Activated CD8-positive, alpha-beta T cell treated with anti-CD3 and anti-CD28 coated beads for 36 hours (primary cell): ENCODE measurements around the gene B3GNT7. TPM values are rescaled to one million over a fixed set of nuclear protein-coding genes. Genes with fewer than 3 reads are reported as not detected.
"Not testable (repeated sequence)": the region's sequence is repeated elsewhere in the genome, so short reads cannot be mapped to it uniquely, and the experiment has no call there.

ENCODE experiments used
- ATAC-seq: fragments of 200-7000 bp; cut with Tn5 transposase; one replicate; pipeline ENCODE4 v1.10.0; 2021; ENCODE audit warnings: mild to moderate bottlenecking, moderate library complexity
- CTCF ChIA-PET: fragments of 350-600 bp; sonication (Branson Sonifier 250); formaldehyde crosslinking; loops from one replicate; lab custom pipeline; 2021; ENCODE audit warnings: antibody characterized with exemption; lab: Charles Lee
- POLR2A ChIA-PET: fragments of 350-600 bp; sonication (Branson Sonifier 250); formaldehyde crosslinking; loops from one replicate; lab custom pipeline; 2021; ENCODE audit warnings: antibody characterized with exemption; lab: Charles Lee
- DNase-seq: peaks from one replicate; pipeline ENCODE4 v3.0.0-alpha.2; 2020
- H3K27ac Mint-ChIP-seq: one replicate; pipeline ENCODE4 v1.8.0; 2021; ENCODE audit warnings: mild to moderate bottlenecking, mixed read lengths
- H3K27me3 Mint-ChIP-seq: one replicate; pipeline ENCODE4 v1.8.0; 2021; ENCODE audit warnings: mixed read lengths
- H3K36me3 Mint-ChIP-seq: one replicate; pipeline ENCODE4 v1.8.0; 2021; ENCODE audit warnings: low read depth, mixed read lengths
- H3K4me1 Mint-ChIP-seq: one replicate; pipeline ENCODE4 v1.8.0; 2021; ENCODE audit warnings: low read depth, mixed read lengths
- H3K4me3 Mint-ChIP-seq: one replicate; pipeline ENCODE4 v1.8.0; 2021; ENCODE audit warnings: mild to moderate bottlenecking, moderate library complexity, mixed read lengths
- H3K9me3 Mint-ChIP-seq: one replicate; pipeline ENCODE4 v1.8.0; 2021; ENCODE audit warnings: mixed read lengths
- intact Hi-C: fragments of 100-400 bp; cut with micrococcal nuclease; formaldehyde crosslinking; loops from one replicate; pipeline ENCODE4 v1.10.0; 2022
- total RNA-seq, 2 experiments: library from RNA; stranded (reverse); gene quantifications; one replicate each; pipeline ENCODE4 v1.2.3, GENCODE V29; 2021
- TF ChIP-seq, protein P1 (sequence below): fragments of 200-600 bp; IDR thresholded peaks from one replicate; pipeline ENCODE4 v1.8.0; 2022; ENCODE audit warnings: antibody characterized with exemption, mild to moderate bottlenecking

The B3GNT7 gene
- total RNA-seq, 2 experiments from 2014 or later, result 0.29 TPM; not detected in 1

DNA sequence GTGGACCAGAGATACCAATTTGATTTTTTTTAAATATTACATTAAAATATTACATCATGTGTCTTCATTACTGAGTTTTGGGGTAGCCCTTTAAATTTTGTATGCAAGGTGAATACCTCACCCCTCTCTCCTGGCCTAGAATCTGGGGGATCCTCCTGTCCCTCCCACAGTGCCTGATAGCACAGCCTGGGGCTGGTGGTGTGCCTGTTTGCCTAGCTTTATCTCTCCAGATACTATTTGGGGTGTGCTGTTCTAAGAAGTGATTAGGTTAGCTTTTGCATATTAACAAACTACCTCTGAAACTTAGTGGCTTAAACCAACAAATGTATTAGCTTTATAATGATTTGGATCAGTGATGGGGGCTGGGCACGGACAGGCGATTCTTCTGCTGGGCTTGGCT lies 20.7 kb upstream of the B3GNT7 start:
- Mint-ChIP-seq H3K27me3 (no peaks in the 10 kb centered on the region), H3K4me3 (no peak overlapping the region), H3K4me1 (no peaks in the 10 kb centered on the region), H3K27ac (no peak overlapping the region), H3K9me3 (no peaks in the 10 kb centered on the region), H3K36me3 (no peaks in the 10 kb centered on the region)
- POLR2A ChIA-PET, result no interaction called here
- ATAC-seq, result no peak
- intact Hi-C loops, result no loop called here
- CTCF ChIA-PET, result no interaction called here
- DNase-seq, result no peak
- TF ChIP-seq, protein P1, sequence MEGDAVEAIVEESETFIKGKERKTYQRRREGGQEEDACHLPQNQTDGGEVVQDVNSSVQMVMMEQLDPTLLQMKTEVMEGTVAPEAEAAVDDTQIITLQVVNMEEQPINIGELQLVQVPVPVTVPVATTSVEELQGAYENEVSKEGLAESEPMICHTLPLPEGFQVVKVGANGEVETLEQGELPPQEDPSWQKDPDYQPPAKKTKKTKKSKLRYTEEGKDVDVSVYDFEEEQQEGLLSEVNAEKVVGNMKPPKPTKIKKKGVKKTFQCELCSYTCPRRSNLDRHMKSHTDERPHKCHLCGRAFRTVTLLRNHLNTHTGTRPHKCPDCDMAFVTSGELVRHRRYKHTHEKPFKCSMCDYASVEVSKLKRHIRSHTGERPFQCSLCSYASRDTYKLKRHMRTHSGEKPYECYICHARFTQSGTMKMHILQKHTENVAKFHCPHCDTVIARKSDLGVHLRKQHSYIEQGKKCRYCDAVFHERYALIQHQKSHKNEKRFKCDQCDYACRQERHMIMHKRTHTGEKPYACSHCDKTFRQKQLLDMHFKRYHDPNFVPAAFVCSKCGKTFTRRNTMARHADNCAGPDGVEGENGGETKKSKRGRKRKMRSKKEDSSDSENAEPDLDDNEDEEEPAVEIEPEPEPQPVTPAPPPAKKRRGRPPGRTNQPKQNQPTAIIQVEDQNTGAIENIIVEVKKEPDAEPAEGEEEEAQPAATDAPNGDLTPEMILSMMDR, result no peak

- CTCF ChIA-PET, ATAC-seq, H3K4me1 Mint-ChIP-seq, POLR2A ChIA-PET, H3K9me3 Mint-ChIP-seq, DNase-seq, intact Hi-C loops, H3K27ac Mint-ChIP-seq, H3K36me3 Mint-ChIP-seq, H3K4me3 Mint-ChIP-seq, H3K27me3 Mint-ChIP-seq: not testable (repeated sequence)
These were observed 19.4 kb upstream of the B3GNT7 start for GRCh38 chr2:231375994-231376615.

DNA sequence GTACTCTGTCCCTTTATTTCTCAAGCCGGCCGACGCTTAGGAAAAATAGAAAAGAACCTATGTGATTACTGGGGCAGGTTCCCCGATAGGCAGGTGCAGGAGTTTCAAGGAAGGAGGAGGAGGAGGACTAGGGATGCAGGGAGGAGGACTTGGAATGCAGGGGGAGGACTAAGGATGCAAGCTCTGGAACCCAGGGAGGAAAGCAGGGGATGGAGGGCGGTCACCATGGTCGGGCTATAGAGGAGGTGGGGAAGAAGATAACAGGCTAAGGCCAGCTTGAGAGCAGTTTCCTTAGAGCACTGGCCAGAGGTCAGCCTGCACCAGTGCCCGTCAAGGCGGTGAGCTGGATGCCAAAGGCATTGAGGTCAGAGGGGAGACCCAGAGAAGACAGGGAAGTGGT lies 18.7 kb upstream of the B3GNT7 start:
- intact Hi-C loops, result no loop called here
- DNase-seq (no peak), ATAC-seq (no peak)
- Mint-ChIP-seq H3K4me1 (no peaks in the 10 kb centered on the region), H3K9me3 (no peaks in the 10 kb centered on the region), H3K27ac (no peak overlapping the region), H3K4me3 (no peak overlapping the region), H3K36me3 (no peaks in the 10 kb centered on the region), H3K27me3 (no peaks in the 10 kb centered on the region)
- POLR2A ChIA-PET, result interaction anchor here (0.6 kb wide), 1 partner anchor 38 kb away, joined by 3 read pairs; no protein-coding TSS in a partner anchor
- CTCF ChIA-PET, result no interaction called here
- TF ChIP-seq, protein P1, result no peak

DNA sequence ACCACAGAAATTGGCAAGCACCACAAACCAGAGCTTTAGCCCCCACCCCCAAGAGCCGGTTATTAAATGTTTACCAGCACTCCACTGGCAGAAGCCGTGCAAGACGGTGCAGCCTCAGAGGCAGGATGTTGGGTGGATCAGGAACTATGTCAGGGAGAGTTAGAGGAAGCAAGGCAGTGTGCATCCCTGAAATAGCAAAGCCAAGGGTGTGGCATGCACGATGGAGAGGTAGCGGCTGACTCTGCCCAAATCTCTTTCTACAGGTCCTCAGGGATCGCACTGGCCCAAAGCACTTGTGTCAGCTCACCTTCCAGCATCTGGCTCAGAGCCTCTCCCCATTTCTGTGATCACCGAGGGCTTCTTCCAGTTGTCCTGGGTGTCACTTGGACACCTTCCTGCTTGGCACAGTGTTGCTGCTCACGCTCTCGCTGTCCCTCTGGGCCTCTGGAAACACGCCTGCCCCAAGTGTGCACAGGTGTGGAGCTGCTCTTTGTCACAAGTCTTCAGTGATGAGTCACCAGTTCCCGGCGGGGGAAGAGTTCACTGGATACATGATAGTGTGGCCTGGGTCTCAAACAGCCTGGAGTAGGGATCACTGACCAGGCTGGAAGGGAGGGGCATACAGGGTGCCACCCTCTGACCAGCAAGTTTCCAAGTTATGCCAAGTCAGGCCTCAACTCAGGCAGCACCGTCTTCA lies 17.3 kb upstream of the B3GNT7 start:
- H3K4me1 Mint-ChIP-seq, result no peaks in the 10 kb centered on the region
- ATAC-seq (no peak), DNase-seq (no peak)
- TF ChIP-seq, protein P1, result no peak
- H3K27me3 Mint-ChIP-seq, result no peaks in the 10 kb centered on the region
- ChIA-PET CTCF (no interaction called here), POLR2A (interaction anchor here (0.7 kb wide), 1 partner anchor 72 kb away, joined by 3 read pairs; no protein-coding TSS in a partner anchor)
- H3K9me3 Mint-ChIP-seq, result no peaks in the 10 kb centered on the region
- intact Hi-C loops, result no loop called here
- no peak overlapping the region for H3K27ac Mint-ChIP-seq
- H3K4me3 Mint-ChIP-seq, result no peak overlapping the region
- H3K36me3 Mint-ChIP-seq, result no peaks in the 10 kb centered on the region

DNA sequence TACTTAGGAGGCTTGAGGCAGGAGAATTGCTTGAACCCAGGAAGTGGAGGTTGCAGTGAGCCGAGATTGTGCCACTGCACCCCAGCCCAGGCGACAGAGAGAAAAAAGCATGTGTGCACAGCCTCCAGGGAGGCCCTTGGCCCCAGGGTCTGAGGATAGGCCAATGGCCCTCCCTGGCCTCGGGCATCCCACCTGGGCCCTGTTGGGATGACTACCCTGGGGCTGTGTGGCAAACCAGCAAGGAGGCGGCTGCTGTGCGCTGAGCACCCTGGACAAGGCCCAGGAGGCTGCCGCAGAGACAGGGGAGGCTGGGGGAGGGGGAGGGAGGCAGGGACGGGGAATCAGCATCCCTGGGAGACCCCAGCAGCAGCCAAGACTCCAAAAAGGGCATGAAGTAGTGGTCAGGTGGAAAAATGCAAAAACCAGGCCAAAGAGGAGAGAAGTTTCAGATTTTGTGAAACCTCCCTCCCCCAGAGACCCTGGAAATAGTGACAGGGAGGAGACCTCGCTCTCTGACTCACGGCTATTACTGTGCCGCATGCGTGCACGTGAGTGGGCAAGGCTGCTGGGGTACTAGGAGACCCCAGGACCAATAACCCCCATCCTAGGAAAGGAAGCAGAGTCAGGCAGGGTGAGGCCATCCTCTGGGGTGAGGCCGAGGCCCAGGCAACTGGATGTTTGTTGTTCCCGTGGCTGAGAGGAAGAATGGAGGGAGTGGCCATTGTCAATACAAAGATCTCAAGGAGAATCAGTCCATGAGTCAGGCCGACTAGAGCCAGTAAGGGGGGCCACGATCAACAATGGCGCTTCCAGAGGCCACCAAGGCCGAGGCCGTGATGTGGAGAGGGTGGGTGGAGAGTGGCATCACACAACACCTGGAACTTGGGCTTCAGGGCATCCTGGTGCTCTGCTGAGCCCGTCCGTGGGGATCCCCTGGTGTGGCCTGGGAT lies 16.0 kb upstream of the B3GNT7 start:
- Mint-ChIP-seq H3K4me1 (no peaks in the 10 kb centered on the region), H3K36me3 (no peaks in the 10 kb centered on the region), H3K4me3 (no peak overlapping the region), H3K27ac (no peak overlapping the region), H3K9me3 (no peaks in the 10 kb centered on the region), H3K27me3 (no peaks in the 10 kb centered on the region)
- intact Hi-C loops, result no loop called here
- ATAC-seq (no peak), DNase-seq (no peak)
- CTCF ChIA-PET, result no interaction called here
- POLR2A ChIA-PET, result no interaction called here
- TF ChIP-seq, protein P1, result no peak
